Hematopoietic multipotent progenitor cell treated with erythropoietin and hydrocortisone succinate and interleukin-3 and kit ligand, for 4 days (in vitro differentiated cells): ENCODE data around the gene ACIN1.
A peak's percentile ranks its signal among the peaks of the same experiment; 100 is the strongest.

Experiments used
- DNase-seq: peaks from one replicate; pipeline ENCODE4 v3.0.0-alpha.2; 2015

ACIN1 gene

DNA sequence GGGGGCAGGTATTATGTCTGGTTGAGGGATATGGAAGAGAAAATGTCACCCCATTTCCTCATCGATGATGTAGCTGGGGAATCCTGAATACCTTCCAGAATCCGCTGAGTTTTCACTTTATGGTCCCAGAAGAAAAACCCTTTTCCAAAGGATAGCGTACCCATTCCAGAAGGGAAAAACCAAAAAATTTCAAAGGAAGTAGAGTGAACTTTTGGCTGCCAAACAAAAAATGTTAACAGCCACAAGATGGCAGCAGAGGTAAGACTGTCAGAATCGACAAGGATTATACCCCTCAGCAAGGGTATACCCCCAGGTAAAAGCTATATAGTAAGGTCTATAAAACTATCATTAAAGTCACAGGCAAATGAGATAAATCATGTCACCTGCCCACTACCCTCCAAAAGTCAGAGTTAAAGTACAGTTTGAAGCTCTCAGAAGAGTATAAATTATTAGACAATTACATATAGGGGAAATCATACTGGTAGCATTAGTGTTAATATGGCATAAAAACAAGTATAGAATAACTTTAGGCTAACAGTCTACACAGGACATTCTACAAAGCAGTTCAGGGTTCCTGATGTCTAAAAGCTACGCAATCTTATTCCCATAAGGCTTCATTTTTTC, 18.0 kb downstream of the ACIN1 start:
- DNase-seq = peak; percentile 68

GRCh38 chr14:23074906-23075305, 20.0 kb downstream of the ACIN1 start:
- no peak for DNase-seq

DNA sequence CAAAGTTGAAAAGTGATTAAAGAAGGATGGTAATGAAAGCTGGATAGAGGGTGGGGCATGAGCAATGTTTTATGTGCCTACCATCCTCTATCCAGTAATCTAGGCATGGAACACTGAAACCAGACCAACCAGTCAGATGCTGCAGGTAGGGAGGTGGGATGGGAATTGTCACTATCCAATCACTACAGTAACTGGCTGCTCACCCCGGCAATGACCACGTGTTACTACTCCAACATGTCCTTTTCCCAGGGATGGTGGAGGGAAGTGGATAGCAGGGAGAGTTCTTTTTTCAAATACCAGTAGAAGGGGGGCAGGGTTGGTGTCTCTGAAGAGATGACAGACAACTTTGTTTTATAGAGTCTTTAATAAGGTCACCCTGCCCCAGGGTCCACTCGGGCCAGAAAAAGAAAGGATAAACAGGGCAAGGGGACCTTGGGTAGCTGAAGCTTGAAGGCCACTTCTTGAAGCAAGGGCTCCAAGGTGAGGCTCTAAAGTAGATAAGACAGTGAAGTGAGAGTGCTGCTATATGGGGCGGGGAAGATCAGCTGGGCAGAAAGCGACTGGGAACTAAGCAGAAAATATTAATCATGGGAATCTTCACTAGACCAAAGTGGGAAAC, 22.9 kb downstream of the ACIN1 start:
- no peak for DNase-seq

- peak; percentile 96 for DNase-seq
These were observed 23.6 kb downstream of the ACIN1 start for GRCh38 chr14:23071244-23071920.

- DNase-seq = peak; percentile 29
These were observed 24.4 kb downstream of the ACIN1 start for GRCh38 chr14:23070262-23071129.

- no peak for DNase-seq
These were observed 25.5 kb downstream of the ACIN1 start for GRCh38 chr14:23069413-23069806.

GRCh38 chr14:23068789-23069412, 26.0 kb downstream of the ACIN1 start:
- DNase-seq = peak; percentile 93

- DNase-seq = no peak
These were observed 26.8 kb downstream of the ACIN1 start for GRCh38 chr14:23067847-23068788.

DNA sequence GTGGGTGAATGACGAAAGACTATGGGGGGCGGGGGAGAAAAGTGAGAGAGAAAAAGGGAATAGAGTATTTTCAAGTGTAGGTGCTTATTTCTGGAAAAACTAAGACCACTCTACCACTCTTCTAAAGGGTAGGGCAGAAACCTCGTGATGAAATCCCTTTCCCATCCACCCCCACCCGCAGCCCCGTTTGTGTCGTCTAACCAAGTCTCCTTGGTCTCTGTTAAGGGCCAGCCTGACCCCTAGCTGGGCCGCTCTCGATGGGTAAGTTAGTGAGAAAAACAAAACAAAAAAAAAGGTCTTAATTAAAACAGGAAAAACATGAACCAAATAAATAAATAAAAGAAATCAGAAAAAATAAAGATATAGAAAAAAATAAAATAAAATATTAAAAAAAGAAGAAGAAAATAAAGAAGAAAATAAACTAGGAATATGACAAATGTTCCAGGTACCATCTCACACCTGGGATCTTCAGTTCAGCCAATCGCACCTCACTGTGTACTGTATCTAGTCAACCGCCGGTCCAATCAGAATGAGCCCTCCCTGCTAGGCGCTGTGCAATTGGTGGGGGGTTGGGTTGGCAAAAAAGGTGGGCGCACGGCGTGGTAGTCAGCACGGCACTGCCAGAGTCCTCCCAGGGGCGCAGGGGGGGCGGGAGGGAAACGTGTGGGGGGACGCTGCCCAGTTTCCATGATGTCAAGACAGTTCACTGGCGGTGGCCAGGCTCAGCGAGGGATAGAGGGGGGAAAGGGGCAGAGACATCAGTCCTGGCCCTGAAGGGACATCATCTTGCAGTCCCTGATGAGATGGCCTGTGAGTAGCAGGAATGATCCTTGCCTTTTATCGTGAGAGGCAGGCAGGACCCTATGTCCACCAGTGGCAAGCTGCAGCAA, 27.8 kb downstream of the ACIN1 start:
- no peak for DNase-seq

- DNase-seq = no peak
These were observed 28.6 kb downstream of the ACIN1 start for GRCh38 chr14:23066368-23066767.

DNA sequence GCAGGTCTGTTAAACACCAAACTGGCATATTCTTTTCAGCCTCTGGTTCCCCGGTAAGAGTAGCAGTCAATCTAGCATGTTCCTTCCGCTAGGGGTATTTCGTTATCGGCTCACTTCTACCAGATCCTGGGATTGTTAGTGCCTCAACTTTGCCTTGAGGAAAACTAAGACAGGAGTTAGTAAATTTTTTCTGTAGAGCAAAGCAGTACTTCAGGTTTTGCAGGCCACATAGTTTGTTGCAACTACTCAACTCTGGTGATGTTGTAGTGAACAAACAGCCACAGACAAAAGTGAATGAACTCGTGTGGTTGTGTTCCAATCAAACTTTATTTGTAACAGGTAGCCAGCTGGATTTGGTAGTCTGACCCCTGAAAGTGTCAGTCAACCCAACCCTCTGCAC, 31.3 kb downstream of the ACIN1 start:
- no peak for DNase-seq

GRCh38 chr14:23062002-23062401, 32.9 kb downstream of the ACIN1 start:
- no peak for DNase-seq

GRCh38 chr14:23060536-23061260, 34.2 kb downstream of the ACIN1 start:
- no peak for DNase-seq

GRCh38 chr14:23058654-23059504, 36.1 kb downstream of the ACIN1 start:
- no peak for DNase-seq

DNA sequence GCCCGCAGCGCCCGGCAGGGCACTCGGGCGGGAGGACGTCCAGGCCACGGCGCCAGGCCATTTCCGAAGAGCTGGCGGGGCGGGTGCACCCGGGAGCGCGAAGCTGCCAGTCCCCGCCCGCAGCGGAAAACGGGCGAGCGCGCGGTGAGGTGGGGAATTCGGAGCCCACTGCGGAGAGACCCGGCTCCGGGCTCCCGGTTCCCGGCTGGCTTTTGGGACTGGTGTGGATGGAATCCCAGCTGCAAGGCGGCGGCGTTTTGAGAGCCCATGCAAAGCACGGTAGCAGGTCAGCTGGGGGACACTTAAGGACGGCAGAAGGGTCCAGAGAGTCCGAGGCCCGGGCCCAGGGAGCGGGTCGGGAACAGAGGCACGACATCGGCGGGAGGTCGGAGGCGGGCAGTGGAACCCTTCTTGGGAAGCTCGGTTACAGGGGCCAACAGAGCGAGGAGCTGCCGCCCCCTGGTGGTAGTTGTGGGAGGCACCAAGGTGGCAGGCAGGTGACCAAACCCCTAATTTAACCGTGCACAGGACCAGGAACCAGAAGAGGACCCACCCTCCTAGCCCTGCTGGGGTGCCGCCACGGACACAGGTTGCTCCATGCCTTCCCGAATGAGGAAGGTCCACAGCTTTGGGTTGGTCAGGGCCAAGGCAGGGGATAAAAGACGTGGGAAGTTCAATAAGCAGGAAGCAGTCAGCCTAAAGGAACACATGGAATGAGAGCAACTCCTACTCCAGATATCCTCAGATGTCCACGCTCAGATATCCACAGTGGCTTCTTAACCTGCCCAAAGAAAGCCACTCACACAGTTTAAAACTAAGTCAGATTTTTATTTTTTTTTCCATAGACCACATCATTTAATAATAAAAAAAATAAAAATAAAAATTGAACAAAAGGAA, 36.9 kb downstream of the ACIN1 start:
- peak; percentile 92 for DNase-seq

- peak; percentile 91 for DNase-seq
These were observed 37.8 kb downstream of the ACIN1 start, which contains the start of gene CDH24 for GRCh38 chr14:23056956-23057756. Gene CDH24, minus strand, starts transcription at chr14:23057520. Its CDS starts 1,787 bp downstream, at chr14:23055733.
